HL-60/S4 treated with retinoic acid at 250 ng/mL for 4 days and 3 days (cell line): ENCODE data around the gene NKX6-1.

Experiments used
- in situ Hi-C: fragments of 300-500 bp; cut with MboI; formaldehyde crosslinking; loops from 2 replicates; pipeline ENCODE4 v1.7.0; 2022; ENCODE audit warnings: low sequenced_read_pairs

The NKX6-1 gene

GRCh38 chr4:84499624-84499982 lies 511 bp upstream of the NKX6-1 start:
- in situ Hi-C loops, result no loop called here

DNA sequence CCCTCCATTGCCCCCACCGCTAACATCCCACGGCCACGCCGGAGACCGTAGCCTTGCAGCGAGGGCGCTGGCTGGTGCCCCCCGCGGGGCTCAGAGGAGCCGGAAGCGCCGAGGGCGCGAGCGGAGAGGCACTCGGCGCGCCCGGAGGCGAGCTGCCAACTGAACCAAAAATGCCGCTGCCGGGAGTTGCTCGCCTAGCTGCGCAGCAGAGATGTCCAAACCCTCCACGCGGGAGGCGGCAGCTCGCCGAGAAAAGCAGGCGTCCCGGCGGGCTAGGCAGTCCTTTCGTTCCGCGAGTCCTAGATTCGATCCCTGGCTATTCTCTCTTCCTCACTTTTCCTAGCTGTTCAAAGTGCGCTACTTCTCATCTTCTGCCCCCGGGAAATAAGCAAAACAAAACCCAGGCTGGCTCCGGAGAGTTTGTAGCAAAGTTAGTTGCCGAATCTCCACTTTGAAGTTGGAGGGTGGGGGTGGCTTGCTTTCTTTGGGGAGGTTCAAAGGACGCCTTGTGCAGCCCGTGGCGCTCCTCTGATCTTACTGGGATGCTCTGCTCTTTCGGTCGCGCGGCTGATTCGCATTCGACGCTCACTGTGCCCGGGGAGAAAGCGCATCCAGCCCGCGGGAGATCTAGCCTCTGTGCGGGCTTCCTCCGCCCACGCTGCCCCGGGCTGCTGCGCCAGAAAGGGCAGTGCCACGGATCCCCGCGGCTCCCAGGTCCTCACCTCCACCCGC lies 723 bp downstream of the NKX6-1 start:
- in situ Hi-C loops, result no loop called here

GRCh38 chr4:84497504-84498202 lies 1.4 kb downstream of the NKX6-1 start:
- in situ Hi-C loops, result no loop called here

GRCh38 chr4:84496706-84497503 lies 2.2 kb downstream of the NKX6-1 start:
- in situ Hi-C loops, result no loop called here

DNA sequence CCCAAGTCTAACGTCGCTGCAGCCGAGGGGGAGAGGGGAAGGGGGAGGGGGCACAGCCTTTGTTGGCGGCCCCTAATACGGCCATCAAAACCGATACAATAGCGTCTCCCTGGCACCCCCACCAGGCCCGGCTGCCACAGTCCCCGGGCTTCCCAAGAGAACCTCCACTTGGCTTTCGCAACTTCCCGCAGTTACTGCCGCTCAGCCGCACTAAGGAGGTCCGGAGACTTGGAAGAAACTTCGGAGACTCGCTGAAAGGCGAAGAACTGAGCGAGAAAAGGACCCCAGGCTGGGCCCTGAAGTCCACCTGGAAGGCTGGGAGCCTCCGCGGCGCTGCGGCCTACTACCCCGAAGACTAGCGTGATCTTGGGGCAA lies 2.8 kb downstream of the NKX6-1 start:
- in situ Hi-C loops, result no loop called here

- in situ Hi-C loops, result no loop called here
Observed at GRCh38 chr4:84495794-84496261, 3.3 kb downstream of the NKX6-1 start.

DNA sequence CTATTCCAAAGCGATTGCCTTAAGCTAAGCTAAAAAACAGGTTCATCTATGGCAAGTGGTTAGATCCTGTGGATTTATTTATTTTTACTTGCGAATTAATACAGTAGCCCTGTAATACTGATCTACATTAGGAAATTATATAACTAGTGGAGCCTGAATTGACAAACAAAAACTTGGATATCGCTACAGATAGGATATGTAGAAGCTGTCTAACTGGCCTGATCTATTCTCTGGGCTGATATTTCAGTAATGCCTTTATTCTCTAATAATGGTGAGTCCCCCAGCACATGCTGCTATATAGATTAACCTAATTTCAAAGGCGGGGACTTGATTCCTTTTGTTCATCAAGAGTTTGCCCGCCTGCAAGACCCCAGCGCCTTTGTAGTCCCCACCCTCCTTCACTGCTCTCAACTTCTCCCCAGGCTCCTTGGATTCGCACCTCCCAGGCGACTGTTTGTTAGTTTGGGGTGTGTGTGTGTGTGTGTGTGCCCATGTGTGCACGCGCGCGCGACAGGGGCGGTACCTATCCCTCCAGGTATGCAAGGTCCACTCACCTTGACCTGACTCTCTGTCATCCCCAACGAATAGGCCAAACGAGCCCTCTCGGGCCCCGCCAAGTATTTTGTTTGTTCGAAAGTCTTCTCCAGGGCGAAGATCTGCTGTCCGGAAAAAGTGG lies 3.8 kb downstream of the NKX6-1 start:
- in situ Hi-C loops, result no loop called here

GRCh38 chr4:84494531-84494930 lies 4.6 kb downstream of the NKX6-1 start:
- in situ Hi-C loops, result no loop called here

DNA sequence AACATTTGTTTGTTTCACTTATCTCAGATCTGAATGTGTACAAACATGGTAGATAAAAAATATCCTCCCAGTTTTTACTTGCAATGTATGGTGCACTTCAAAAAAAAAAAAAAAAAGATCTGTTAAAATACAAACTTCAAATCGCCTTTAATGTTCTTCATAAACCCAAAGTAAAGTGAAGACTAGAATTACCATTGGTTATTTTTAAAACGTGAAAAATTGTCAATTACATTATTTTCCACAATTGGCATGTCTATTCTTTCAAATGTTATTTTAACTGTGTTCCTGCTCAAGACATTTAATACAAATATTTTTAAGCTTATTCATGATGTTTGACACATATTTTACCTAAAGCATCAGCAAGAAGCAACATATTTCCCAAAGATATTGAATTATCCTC lies 5.0 kb downstream of the NKX6-1 start:
- in situ Hi-C loops, result no loop called here

- in situ Hi-C loops, result no loop called here
Observed at GRCh38 chr4:84493092-84493850, 5.8 kb downstream of the NKX6-1 start.

DNA sequence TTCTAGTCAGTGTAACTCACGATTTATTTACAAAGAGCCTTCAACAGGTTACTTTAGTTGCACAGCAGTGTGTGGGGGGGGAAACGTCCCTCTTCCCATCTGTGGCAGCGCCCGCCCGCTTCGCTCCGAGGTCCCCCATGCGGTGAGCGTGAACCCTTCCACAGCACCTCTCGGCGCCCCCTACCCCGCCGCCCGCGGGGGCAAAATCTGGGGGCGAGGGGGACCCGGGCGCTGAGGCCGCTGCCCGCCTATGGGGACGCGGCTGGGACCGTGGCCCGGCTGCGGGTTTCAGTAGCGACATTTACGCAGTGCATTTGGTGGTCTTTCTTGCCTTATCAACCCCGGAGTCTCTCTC lies 6.4 kb downstream of the NKX6-1 start:
- in situ Hi-C loops, result no loop called here

- in situ Hi-C loops, result no loop called here
Observed at GRCh38 chr4:84492290-84492689, 6.8 kb downstream of the NKX6-1 start.

DNA sequence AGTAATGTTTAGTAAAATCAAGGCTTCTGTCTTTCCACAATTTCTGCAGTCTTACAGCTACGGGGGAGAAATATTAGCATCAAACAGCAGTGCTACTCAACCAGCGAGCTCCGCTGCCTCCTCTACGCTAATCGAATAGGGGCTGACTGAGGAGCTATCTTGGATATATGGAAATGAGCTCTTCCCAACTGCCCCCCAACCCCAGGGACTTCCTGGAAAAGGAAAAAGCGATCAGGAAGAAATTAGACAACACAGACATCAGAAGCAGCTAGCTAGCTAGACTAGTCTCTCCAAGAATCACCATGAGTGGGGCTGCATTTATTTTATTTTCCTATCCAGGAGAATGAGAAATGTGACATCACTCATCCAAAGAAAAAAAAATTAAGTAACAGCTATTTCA lies 7.6 kb downstream of the NKX6-1 start:
- in situ Hi-C loops, result no loop called here

DNA sequence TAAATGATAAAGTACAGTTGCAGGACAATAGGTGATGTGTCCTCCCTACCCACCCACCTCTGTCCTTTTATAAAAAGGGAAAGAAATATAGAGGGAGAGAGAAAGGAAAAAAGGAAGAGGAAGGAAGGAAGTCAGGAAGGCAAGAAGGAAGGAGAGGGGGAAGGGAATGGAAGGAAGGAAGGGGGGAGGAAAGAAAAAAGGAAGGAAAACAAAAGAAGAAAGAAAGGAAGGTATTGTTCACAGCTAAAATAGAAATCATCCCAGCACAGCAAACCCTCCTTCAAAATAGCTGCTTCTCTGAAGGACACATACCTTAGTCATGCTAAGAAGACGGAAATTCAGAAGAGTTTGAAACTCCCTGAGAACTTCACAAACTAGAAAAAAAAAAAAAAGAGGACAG lies 8.4 kb downstream of the NKX6-1 start:
- in situ Hi-C loops, result no loop called here

- in situ Hi-C loops, result no loop called here
Observed at GRCh38 chr4:84484236-84484635, 14.9 kb downstream of the NKX6-1 start.

- in situ Hi-C loops, result no loop called here
Observed at GRCh38 chr4:84483688-84484087, 15.4 kb downstream of the NKX6-1 start.

DNA sequence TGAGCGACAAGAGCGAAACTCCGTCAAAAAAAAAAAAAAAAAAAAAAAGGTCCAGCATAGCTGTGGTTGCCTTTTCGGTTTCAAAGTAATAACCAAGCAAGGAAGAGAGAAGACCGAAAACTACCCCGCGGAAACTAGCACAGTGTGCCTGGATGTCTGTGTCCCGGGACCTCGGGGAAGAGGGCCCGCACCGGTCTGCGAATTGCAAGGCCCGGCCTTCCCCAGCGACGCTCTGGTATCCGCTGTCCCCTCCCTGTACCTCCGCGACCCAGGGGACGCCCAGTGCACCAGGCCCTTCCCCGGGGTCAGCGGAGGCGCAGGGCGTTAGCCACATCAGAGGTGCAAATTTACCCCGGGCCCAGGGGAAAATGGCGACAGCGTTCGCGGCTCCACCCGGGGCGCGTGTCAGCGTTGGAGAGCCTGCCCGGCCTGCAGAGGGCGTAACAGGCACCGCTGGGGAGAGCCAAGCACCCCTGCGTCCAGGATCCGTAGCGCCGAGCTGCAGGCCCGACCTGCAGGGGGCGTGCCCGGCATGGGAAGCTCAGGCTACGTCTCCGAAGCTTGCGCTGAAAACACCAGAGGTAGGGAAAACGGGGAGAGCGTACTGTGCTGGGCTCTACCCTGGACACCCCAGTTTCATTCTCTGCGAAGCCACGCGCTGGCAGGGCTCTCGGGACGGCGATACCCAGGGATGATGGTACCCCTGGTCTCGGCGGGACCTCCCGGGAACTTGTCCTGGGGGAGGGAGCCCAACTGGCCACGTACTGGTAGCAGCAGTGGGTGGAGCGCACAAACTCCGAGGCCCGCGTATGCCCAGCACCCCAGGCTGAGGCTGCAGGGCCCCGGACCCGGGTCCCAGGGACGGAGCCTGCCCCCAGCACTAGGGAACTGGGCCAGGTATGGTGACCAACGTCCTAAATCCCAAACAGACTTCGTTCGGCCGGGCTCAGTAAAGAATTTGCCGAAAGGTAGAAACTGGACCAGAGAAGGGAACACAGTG lies 16.2 kb downstream of the NKX6-1 start:
- in situ Hi-C loops, result no loop called here

GRCh38 chr4:84481860-84482245 lies 17.2 kb downstream of the NKX6-1 start:
- in situ Hi-C loops, result no loop called here

DNA sequence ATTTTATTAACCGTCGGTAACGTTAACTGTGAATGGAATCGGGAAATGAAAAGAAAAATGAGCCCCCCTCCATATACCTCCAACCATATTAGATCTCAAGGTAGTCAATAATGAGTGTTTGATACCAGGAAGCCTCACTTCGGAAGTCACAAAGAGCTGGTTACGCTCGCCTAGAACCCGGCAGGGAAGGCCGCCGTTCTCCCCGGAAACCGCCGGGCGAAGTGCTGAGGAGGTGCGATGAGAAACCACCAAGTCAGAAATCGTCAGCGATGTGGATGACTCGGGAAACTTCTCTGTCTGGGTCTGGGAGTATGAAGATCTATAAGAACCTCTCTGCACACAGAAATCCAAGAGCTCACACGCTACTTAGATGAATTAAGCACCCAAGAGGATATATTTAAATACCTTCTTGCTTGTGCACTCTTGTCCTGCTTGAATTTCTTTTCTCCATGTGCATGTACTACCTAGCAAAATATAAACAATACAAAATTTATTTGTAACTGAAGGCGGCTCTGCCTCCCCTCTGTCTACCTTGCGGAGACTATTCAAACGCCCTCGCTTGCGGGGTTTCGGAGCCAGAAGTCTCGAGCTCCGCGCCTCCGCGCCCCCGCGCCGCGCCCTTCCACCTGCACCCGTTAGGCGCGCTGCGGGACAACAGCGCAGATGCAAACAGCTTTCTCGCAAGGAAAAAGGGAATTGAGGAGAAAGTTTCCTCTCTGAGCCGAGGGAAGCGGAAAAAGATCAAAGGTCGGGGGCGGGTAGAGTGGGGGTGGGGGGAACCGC lies 17.8 kb downstream of the NKX6-1 start:
- in situ Hi-C loops, result no loop called here
